ENCODE results near the gene RXYLT1.

DNA sequence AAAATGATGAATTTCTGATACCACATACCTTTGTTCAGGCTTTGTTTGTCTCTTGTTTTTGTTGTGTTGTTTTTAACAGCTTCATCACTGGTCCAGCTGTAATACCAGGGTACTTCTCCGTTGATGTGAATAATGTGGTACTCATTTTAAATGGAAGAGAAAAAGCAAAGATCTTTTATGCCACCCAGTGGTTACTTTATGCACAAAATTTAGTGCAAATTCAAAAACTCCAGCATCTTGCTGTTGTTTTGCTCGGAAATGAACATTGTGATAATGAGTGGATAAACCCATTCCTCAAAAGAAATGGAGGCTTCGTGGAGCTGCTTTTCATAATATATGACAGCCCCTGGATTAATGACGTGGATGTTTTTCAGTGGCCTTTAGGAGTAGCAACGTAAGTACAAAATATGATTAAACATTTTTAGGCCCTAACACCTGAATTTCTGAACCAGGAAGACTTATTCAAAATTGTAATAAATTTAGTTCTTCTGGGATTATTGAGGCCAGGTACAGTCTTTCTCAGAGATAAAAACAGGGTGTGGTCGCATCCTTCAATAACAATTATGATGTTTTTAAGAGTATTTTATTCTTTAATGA is 22.4 kb downstream of the RXYLT1 start:
- TF ChIP-seq JUN (CRISPR knock-in tag; IDR thresholded peaks at IDR 0.05) (no peak), ETV6 (CRISPR knock-in tag; IDR thresholded peaks at IDR 0.05) (no peak)
- TF ChIP-seq, protein P1, sequence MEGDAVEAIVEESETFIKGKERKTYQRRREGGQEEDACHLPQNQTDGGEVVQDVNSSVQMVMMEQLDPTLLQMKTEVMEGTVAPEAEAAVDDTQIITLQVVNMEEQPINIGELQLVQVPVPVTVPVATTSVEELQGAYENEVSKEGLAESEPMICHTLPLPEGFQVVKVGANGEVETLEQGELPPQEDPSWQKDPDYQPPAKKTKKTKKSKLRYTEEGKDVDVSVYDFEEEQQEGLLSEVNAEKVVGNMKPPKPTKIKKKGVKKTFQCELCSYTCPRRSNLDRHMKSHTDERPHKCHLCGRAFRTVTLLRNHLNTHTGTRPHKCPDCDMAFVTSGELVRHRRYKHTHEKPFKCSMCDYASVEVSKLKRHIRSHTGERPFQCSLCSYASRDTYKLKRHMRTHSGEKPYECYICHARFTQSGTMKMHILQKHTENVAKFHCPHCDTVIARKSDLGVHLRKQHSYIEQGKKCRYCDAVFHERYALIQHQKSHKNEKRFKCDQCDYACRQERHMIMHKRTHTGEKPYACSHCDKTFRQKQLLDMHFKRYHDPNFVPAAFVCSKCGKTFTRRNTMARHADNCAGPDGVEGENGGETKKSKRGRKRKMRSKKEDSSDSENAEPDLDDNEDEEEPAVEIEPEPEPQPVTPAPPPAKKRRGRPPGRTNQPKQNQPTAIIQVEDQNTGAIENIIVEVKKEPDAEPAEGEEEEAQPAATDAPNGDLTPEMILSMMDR (IDR thresholded peaks at IDR 0.05): no peak
- TF ChIP-seq, protein P2, sequence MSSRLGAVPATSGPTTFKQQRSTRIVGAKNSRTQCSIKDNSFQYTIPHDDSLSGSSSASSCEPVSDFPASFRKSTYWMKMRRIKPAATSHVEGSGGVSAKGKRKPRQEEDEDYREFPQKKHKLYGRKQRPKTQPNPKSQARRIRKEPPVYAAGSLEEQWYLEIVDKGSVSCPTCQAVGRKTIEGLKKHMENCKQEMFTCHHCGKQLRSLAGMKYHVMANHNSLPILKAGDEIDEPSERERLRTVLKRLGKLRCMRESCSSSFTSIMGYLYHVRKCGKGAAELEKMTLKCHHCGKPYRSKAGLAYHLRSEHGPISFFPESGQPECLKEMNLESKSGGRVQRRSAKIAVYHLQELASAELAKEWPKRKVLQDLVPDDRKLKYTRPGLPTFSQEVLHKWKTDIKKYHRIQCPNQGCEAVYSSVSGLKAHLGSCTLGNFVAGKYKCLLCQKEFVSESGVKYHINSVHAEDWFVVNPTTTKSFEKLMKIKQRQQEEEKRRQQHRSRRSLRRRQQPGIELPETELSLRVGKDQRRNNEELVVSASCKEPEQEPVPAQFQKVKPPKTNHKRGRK (CRISPR knock-in tag; IDR thresholded peaks at IDR 0.05; ENCODE audit: borderline replicate concordance): no peak
- TF ChIP-seq, protein P3, sequence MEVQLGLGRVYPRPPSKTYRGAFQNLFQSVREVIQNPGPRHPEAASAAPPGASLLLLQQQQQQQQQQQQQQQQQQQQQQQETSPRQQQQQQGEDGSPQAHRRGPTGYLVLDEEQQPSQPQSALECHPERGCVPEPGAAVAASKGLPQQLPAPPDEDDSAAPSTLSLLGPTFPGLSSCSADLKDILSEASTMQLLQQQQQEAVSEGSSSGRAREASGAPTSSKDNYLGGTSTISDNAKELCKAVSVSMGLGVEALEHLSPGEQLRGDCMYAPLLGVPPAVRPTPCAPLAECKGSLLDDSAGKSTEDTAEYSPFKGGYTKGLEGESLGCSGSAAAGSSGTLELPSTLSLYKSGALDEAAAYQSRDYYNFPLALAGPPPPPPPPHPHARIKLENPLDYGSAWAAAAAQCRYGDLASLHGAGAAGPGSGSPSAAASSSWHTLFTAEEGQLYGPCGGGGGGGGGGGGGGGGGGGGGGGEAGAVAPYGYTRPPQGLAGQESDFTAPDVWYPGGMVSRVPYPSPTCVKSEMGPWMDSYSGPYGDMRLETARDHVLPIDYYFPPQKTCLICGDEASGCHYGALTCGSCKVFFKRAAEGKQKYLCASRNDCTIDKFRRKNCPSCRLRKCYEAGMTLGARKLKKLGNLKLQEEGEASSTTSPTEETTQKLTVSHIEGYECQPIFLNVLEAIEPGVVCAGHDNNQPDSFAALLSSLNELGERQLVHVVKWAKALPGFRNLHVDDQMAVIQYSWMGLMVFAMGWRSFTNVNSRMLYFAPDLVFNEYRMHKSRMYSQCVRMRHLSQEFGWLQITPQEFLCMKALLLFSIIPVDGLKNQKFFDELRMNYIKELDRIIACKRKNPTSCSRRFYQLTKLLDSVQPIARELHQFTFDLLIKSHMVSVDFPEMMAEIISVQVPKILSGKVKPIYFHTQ (CRISPR knock-in tag; IDR thresholded peaks at IDR 0.05): no peak
